Suprapubic skin (tissue), 4 donors: Measurements from ENCODE around the gene USP5.

Experiments used
- CTCF ChIP-seq, 2 donors: fragments of 200-600 bp in 1 of 2; fragments of 450-650 bp in 1 of 2; sonication (generic) in 1 of 2; IDR thresholded peaks; one replicate each; pipeline ENCODE4 v1.5.1; 2016 to 2019; ENCODE audit warnings: antibody characterized with exemption in 2 of 2, mild to moderate bottlenecking in 1 of 2, moderate library complexity in 1 of 2
- EP300 ChIP-seq: sonication (generic); formaldehyde crosslinking; IDR thresholded peaks from one replicate; pipeline ENCODE4 v1.6.1; 2017; ENCODE audit warnings: antibody characterized with exemption
- POLR2A ChIP-seq, 2 donors: fragments of 450-650 bp; IDR thresholded peaks; one replicate each; pipeline ENCODE4 v1.6.1; 2017; ENCODE audit warnings: antibody characterized with exemption in 2 of 2, mild to moderate bottlenecking in 2 of 2, moderate library complexity in 2 of 2
- POLR2AphosphoS5 ChIP-seq, 3 donors: sonication (generic); formaldehyde crosslinking; IDR thresholded peaks; one replicate each; pipeline ENCODE4 v1.6.1; 2017; ENCODE audit warnings: antibody characterized with exemption in 3 of 3

GRCh38 chr12:6827982-6828780 is 23.8 kb upstream of the USP5 start, which contains the start of gene P3H3:
- TF ChIP-seq CTCF (IDR thresholded peaks at IDR 0.05) (no peak), EP300 (no peak), POLR2A (IDR thresholded peaks at IDR 0.05) (no peak), POLR2AphosphoS5 (IDR thresholded peaks at IDR 0.05) (no peak)
